HFF-Myc (cell line): ENCODE results near the gene FBN2.

Source experiments
- DNase-seq: peaks from one replicate; pipeline ENCODE4 v3.0.0-alpha.2; 2011; ENCODE audit warnings: low read depth; ENCODE audit errors: extremely low read depth
- H3K4me3 ChIP-seq: replicated peaks from 2 replicates; pipeline ENCODE4 v1.5.1; 2011; ENCODE audit warnings: low read depth, mild to moderate bottlenecking, control low read depth, low read length
- CTCF ChIP-seq: IDR thresholded peaks from 2 replicates; pipeline ENCODE4 v1.5.1; 2012; ENCODE audit warnings: mild to moderate bottlenecking, low read depth, low read length, control low read depth; ENCODE audit errors: missing control alignments

The FBN2 gene

GRCh38 chr5:128252196-128252595 is 285.8 kb downstream of the FBN2 start:
- no peak overlapping the region for H3K4me3 ChIP-seq
- TF ChIP-seq CTCF: no peak
- no peak for DNase-seq

GRCh38 chr5:128245974-128246373 is 292.1 kb downstream of the FBN2 start:
- TF ChIP-seq CTCF: no peak
- no peak for DNase-seq
- H3K4me3 ChIP-seq: no peak overlapping the region

- H3K4me3 ChIP-seq: no peak overlapping the region
- no peak for TF ChIP-seq CTCF
- no peak for DNase-seq
Observed at GRCh38 chr5:128243958-128244582, 294.0 kb downstream of the FBN2 start.

- DNase-seq: no peak
- TF ChIP-seq CTCF: no peak
- no peak overlapping the region for H3K4me3 ChIP-seq
Observed at GRCh38 chr5:128241051-128241695, 296.9 kb downstream of the FBN2 start.

- no peak for TF ChIP-seq CTCF
- no peak overlapping the region for H3K4me3 ChIP-seq
- DNase-seq: peak; percentile 52
Observed at GRCh38 chr5:128237546-128237945, 300.5 kb downstream of the FBN2 start.

- no peak overlapping the region for H3K4me3 ChIP-seq
- no peak for TF ChIP-seq CTCF
Observed at GRCh38 chr5:128237000-128237399, 301.0 kb downstream of the FBN2 start.

GRCh38 chr5:128236334-128236733 is 301.7 kb downstream of the FBN2 start:
- no peak overlapping the region for H3K4me3 ChIP-seq
- DNase-seq: no peak
- no peak for TF ChIP-seq CTCF

More at GRCh38 chr5:128237000-128237399, 301.0 kb downstream of the FBN2 start:
- DNase-seq: no peak
